GM19467 (cell line): ENCODE measurements around the gene GMDS.

Source experiments
- ATAC-seq: cut with Tn5 transposase; IDR thresholded peaks from one replicate; pipeline ENCODE4 v1.9.1; 2021; ENCODE audit warnings: mild to moderate bottlenecking, moderate library complexity; ENCODE audit not compliant: unreplicated experiment

The GMDS gene

GRCh38 chr6:1639430-1639829, 606.0 kb downstream of the GMDS start:
- no peak for ATAC-seq

GRCh38 chr6:1636971-1637871, 608.2 kb downstream of the GMDS start:
- no peak for ATAC-seq

GRCh38 chr6:1636272-1636825, 609.1 kb downstream of the GMDS start:
- no peak for ATAC-seq

- no peak for ATAC-seq
Observed at GRCh38 chr6:1635305-1636010, 609.9 kb downstream of the GMDS start.

- no peak for ATAC-seq
Observed at GRCh38 chr6:1634081-1634480, 611.3 kb downstream of the GMDS start.

GRCh38 chr6:1633366-1634021, 611.9 kb downstream of the GMDS start:
- ATAC-seq = no peak

GRCh38 chr6:1631251-1631650, 614.2 kb downstream of the GMDS start:
- no peak for ATAC-seq

- no peak for ATAC-seq
Observed at GRCh38 chr6:1630771-1631217, 614.6 kb downstream of the GMDS start.

- no peak for ATAC-seq
Observed at GRCh38 chr6:1630212-1630770, 615.1 kb downstream of the GMDS start.

- no peak for ATAC-seq
Observed at GRCh38 chr6:1629316-1629715, 616.1 kb downstream of the GMDS start.

- no peak for ATAC-seq
Observed at GRCh38 chr6:1627827-1628560, 617.4 kb downstream of the GMDS start.

- no peak for ATAC-seq
Observed at GRCh38 chr6:1626481-1626880, 618.9 kb downstream of the GMDS start.

GRCh38 chr6:1625794-1626435, 619.5 kb downstream of the GMDS start:
- ATAC-seq = no peak

- no peak for ATAC-seq
Observed at GRCh38 chr6:1624851-1625781, 620.3 kb downstream of the GMDS start.

GRCh38 chr6:1624058-1624850, 621.2 kb downstream of the GMDS start:
- no peak for ATAC-seq

GRCh38 chr6:1623769-1624057, 621.7 kb downstream of the GMDS start:
- ATAC-seq = no peak

GRCh38 chr6:1622851-1623768, 622.3 kb downstream of the GMDS start:
- no peak for ATAC-seq
